Skeletal muscle tissue (tissue), 4 donors: ENCODE measurements around the gene PRKACG. TPM values are rescaled to one million over a fixed set of nuclear protein-coding genes. Genes with fewer than 3 reads are reported as not detected.

Experiments used
- H3K27ac ChIP-seq: one replicate; pipeline ENCODE4 v1.7.0; 2013; ENCODE audit warnings: mild to moderate bottlenecking, low read depth, low read length, inconsistent platforms
- H3K27me3 ChIP-seq, 3 donors: one replicate each; pipeline ENCODE4 v1.7.0; 2013; ENCODE audit warnings: low read length in 3 of 3; ENCODE audit not compliant: control insufficient read depth in 3 of 3, insufficient read depth in 3 of 3
- H3K36me3 ChIP-seq, 3 donors: one replicate each; pipeline ENCODE4 v1.7.0; 2013; ENCODE audit warnings: low read length in 3 of 3; ENCODE audit not compliant: control insufficient read depth in 3 of 3, insufficient read depth in 3 of 3
- H3K4me1 ChIP-seq, 3 donors: one replicate each; pipeline ENCODE4 v1.7.0; 2013; ENCODE audit warnings: low read length in 3 of 3, mild to moderate bottlenecking in 3 of 3; ENCODE audit not compliant: control insufficient read depth in 3 of 3, insufficient read depth in 3 of 3
- H3K4me3 ChIP-seq, 3 donors: one replicate each; pipeline ENCODE4 v1.7.0; 2013; ENCODE audit warnings: low read length in 3 of 3
- H3K9ac ChIP-seq, 3 donors: one replicate each; pipeline ENCODE4 v1.7.0; 2013; ENCODE audit warnings: low read length in 3 of 3, mild to moderate bottlenecking in 3 of 3, moderate library complexity in 2 of 3, low read depth in 1 of 3
- H3K9me3 ChIP-seq, 3 donors: one replicate each; pipeline ENCODE4 v1.7.0; 2013; ENCODE audit warnings: low read length in 3 of 3; ENCODE audit not compliant: control insufficient read depth in 3 of 3
- total RNA-seq: library from RNA; depleted of rRNA; stranded (reverse); fragments of >200 nt; gene quantifications from one replicate; pipeline ENCODE4 v1.2.3, GENCODE V29; 2014
- donor health status: Osteomylitis.

PRKACG gene
- total RNA-seq, 1 donor from 2014 or later = not detected

DNA sequence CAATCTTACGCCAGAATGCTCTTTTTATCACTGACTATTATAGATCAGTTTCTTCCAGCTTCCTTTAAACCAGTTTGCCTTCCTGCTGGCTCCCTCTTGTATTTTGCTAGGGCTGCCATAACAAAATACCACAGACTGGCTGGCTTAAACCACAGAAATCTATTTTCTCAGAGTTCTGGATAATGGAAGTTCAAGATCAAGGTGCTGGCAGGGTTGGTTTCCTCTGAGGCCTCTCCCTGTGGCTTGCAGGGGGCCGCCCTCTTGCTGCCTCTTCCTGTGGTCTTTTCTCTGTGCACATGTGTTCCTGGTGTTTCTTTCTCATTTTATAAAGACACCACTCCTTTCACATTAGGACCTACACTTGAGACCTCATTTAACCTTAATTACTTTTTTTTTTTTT, 14.8 kb upstream of the PRKACG start:
- Histone ChIP-seq H3K9me3 (no peaks in the 10 kb centered on the region), H3K27me3 (no peaks in the 10 kb centered on the region), H3K9ac (no peak overlapping the region), H3K4me3 (no peak overlapping the region), H3K36me3 (no peaks in the 10 kb centered on the region), H3K27ac (no peak overlapping the region), H3K4me1 (no peaks in the 10 kb centered on the region)

GRCh38 chr9:69027355-69028097, 13.6 kb upstream of the PRKACG start:
- Histone ChIP-seq H3K36me3 (no peaks in the 10 kb centered on the region), H3K9me3 (no peaks in the 10 kb centered on the region), H3K4me3 (no peak overlapping the region), H3K4me1 (no peaks in the 10 kb centered on the region), H3K9ac (no peak overlapping the region), H3K27ac (no peak overlapping the region), H3K27me3 (no peaks in the 10 kb centered on the region)

DNA sequence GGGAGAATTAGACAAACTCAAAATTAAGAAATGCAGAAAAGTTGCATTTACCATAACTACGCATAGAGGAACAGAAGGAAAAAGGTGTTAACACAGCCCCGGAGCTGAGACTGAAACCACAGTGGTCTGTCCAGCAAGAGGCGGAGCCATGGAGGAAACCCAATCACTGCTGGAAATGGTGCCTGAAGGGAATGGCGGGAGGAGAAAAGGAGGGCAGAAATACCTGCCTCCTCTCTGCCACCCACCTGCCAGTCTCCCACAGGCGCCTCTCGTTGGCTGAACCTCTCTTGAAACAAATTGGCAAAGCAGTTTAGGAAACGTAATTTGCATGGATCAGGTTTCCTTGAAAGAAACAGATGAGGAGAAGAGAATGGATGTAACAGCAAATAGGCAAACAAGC, 9.7 kb upstream of the PRKACG start:
- Histone ChIP-seq H3K9me3 (no peaks in the 10 kb centered on the region), H3K9ac (peak overlapping the region in 1 of 3 donors; percentile 17), H3K4me1 (no peaks in the 10 kb centered on the region), H3K27ac (no peak overlapping the region), H3K4me3 (peak overlapping the region; percentile 10 to 60 (median 41)), H3K27me3 (no peaks in the 10 kb centered on the region), H3K36me3 (no peaks in the 10 kb centered on the region)

DNA sequence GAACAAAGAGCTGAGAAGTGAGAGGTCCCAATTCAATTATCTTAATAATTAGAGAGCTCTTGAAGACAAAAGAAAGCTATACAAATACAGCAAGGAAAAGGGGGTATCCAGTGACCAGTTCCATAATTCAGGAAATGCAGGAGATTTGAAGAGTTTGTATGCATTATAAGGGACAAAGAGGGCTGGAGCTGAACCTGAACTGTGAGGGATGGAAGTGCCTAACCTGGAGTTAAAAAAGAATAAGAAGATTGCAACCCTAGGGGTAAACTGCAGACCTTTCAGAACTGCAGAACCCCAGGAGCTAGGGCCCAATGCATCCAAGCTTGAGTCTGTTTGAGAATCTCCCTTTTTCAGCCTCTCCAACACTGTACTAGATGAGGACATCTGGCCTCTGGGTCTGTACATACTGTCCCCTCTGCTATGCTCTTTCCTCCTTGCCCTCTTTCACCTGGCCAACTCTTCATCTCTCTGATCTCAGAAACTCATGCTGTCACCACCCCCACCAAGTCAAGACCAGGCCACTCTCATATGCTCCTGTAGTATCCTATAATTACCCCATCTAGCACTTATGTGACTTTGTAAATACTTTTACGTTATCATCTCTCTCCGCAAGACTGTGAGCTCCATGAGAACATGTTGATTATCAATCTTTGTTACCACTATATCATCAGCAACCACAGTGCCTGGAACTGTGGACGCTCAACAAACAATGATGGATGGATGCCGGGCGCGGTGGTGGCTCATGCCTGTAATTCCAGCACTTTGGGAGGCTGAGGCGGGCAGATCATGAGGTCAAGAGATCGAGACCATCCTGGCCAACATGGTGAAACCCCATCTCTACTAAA, 6.6 kb upstream of the PRKACG start:
- H3K27ac ChIP-seq = no peak overlapping the region
- no peaks in the 10 kb centered on the region for H3K4me1 ChIP-seq
- H3K36me3 ChIP-seq = no peaks in the 10 kb centered on the region
- no peaks in the 10 kb centered on the region for H3K9me3 ChIP-seq
- H3K9ac ChIP-seq = no peak overlapping the region
- H3K27me3 ChIP-seq = no peaks in the 10 kb centered on the region
- no peak overlapping the region for H3K4me3 ChIP-seq

GRCh38 chr9:69019808-69020207, 5.9 kb upstream of the PRKACG start:
- Histone ChIP-seq H3K4me1 (no peaks in the 10 kb centered on the region), H3K27me3 (no peaks in the 10 kb centered on the region), H3K9ac (no peak overlapping the region), H3K27ac (no peak overlapping the region), H3K9me3 (no peaks in the 10 kb centered on the region), H3K36me3 (no peaks in the 10 kb centered on the region), H3K4me3 (no peak overlapping the region)

GRCh38 chr9:69018737-69019136, 4.8 kb upstream of the PRKACG start:
- H3K36me3 ChIP-seq = no peaks in the 10 kb centered on the region
- H3K4me3 ChIP-seq = no peak overlapping the region
- H3K9me3 ChIP-seq = no peaks in the 10 kb centered on the region
- H3K27me3 ChIP-seq = no peaks in the 10 kb centered on the region
- H3K27ac ChIP-seq = no peak overlapping the region
- no peaks in the 10 kb centered on the region for H3K4me1 ChIP-seq
- H3K9ac ChIP-seq = no peak overlapping the region

- Histone ChIP-seq H3K9ac (peak overlapping the region in 1 of 3 donors; percentile 28), H3K4me3 (no peak overlapping the region), H3K4me1 (no peaks in the 10 kb centered on the region), H3K27me3 (no peaks in the 10 kb centered on the region), H3K36me3 (no peaks in the 10 kb centered on the region), H3K27ac (no peak overlapping the region), H3K9me3 (no peaks in the 10 kb centered on the region)
These were observed 2.5 kb upstream of the PRKACG start for GRCh38 chr9:69016191-69017096.

GRCh38 chr9:69013382-69013727, 558 bp downstream of the PRKACG start:
- Histone ChIP-seq H3K27me3 (no peaks in the 10 kb centered on the region), H3K9ac (no peak overlapping the region), H3K9me3 (no peaks in the 10 kb centered on the region), H3K4me3 (no peak overlapping the region), H3K36me3 (no peaks in the 10 kb centered on the region), H3K27ac (no peak overlapping the region), H3K4me1 (no peaks in the 10 kb centered on the region)

GRCh38 chr9:69012696-69013381, 1.1 kb downstream of the PRKACG start:
- Histone ChIP-seq H3K36me3 (no peaks in the 10 kb centered on the region), H3K9ac (no peak overlapping the region), H3K27ac (no peak overlapping the region), H3K4me3 (no peak overlapping the region), H3K9me3 (no peaks in the 10 kb centered on the region), H3K4me1 (no peaks in the 10 kb centered on the region), H3K27me3 (no peaks in the 10 kb centered on the region)
